Hepatocyte (in vitro differentiated cells): ENCODE measurements around the gene DSTN. TPM values are rescaled to one million over a fixed set of nuclear protein-coding genes. Genes with fewer than 3 reads are reported as not detected.

Experiments used
- DNase-seq: peaks from one replicate; pipeline ENCODE4 v3.0.0-alpha.2; 2016; ENCODE audit warnings: low spot score
- H2AFZ ChIP-seq: fragments of 200-600 bp; sonication (generic); 2 replicates; pipeline ENCODE4 v1.6.0; 2016; ENCODE audit warnings: antibody characterized with exemption, mild to moderate bottlenecking
- H3K27ac ChIP-seq: fragments of 200-600 bp; sonication (generic); 2 replicates; pipeline ENCODE4 v1.5.1; 2016; ENCODE audit warnings: mild to moderate bottlenecking
- H3K27me3 ChIP-seq: fragments of 200-600 bp; sonication (generic); 2 replicates; pipeline ENCODE4 v1.6.1; 2016
- H3K36me3 ChIP-seq: fragments of 200-600 bp; sonication (generic); replicated peaks from 2 replicates; pipeline ENCODE4 v1.5.1; 2016; ENCODE audit warnings: low read depth; ENCODE audit not compliant: insufficient read depth
- H3K4me1 ChIP-seq: fragments of 200-600 bp; sonication (generic); 2 replicates; pipeline ENCODE4 v1.5.1; 2016; ENCODE audit warnings: mild to moderate bottlenecking, moderate library complexity; ENCODE audit not compliant: insufficient read depth
- H3K4me2 ChIP-seq: fragments of 200-600 bp; sonication (generic); 2 replicates; pipeline ENCODE4 v1.6.0; 2016
- H3K4me3 ChIP-seq: fragments of 200-600 bp; sonication (generic); 2 replicates; pipeline ENCODE4 v1.5.1; 2016; ENCODE audit warnings: mild to moderate bottlenecking
- H3K79me2 ChIP-seq: fragments of 200-600 bp; sonication (generic); 2 replicates; pipeline ENCODE4 v1.6.0; 2017; ENCODE audit warnings: mild to moderate bottlenecking
- H3K9me2 ChIP-seq: fragments of 200-600 bp; sonication (generic); replicated peaks from 2 replicates; pipeline ENCODE4 v1.6.0; 2017; ENCODE audit warnings: mild to moderate bottlenecking; ENCODE audit not compliant: insufficient read depth
- H3K9me3 ChIP-seq: fragments of 200-600 bp; sonication (generic); 2 replicates; pipeline ENCODE4 v1.5.1; 2016; ENCODE audit warnings: low read depth, mild to moderate bottlenecking
- H4K20me1 ChIP-seq: fragments of 200-600 bp; sonication (generic); 2 replicates; pipeline ENCODE4 v1.6.0; 2016; ENCODE audit warnings: mild to moderate bottlenecking; ENCODE audit not compliant: insufficient read depth, poor library complexity, severe bottlenecking
- EZH2 ChIP-seq: fragments of 200-600 bp; sonication (generic); IDR thresholded peaks from 2 replicates; pipeline ENCODE4 v1.6.1; 2016; ENCODE audit warnings: antibody characterized with exemption, mild to moderate bottlenecking, borderline replicate concordance
- EZH2phosphoT487 ChIP-seq: fragments of 200-600 bp; sonication (generic); IDR thresholded peaks from one replicate; pipeline ENCODE4 v1.6.1; 2018; ENCODE audit warnings: antibody characterized with exemption, mild to moderate bottlenecking, low read depth, moderate library complexity; ENCODE audit not compliant: unreplicated experiment, severe bottlenecking
- WGBS: methylation state at CpG from one replicate; pipeline ENCODE4 v1.1.6; 2016; ENCODE audit warnings: low lambda C conversion rate; ENCODE audit errors: missing lambda C conversion rate; 5-methylcytosine and 5-hydroxymethylcytosine counted together
- polyA plus RNA-seq: library from polyadenylated mRNA; unstranded; fragments of >200 nt; fragmentation: Nextera tagmentation; extraction: Ambion mirVana; gene quantifications from 2 replicates; pipeline ENCODE4 v1.2.1, GENCODE V29; 2016
- total RNA-seq: library from RNA; depleted of rRNA; stranded (reverse); fragments of >200 nt; gene quantifications from 2 replicates; pipeline ENCODE4 v1.2.3, GENCODE V29; 2014
- TF ChIP-seq, protein P1 (sequence below): fragments of 200-600 bp; sonication (generic); IDR thresholded peaks from 2 replicates; pipeline ENCODE4 v1.5.1; 2016; ENCODE audit warnings: antibody characterized with exemption, mild to moderate bottlenecking; ENCODE audit not compliant: poor library complexity

The DSTN gene
- total and polyA plus RNA-seq, 2 experiments from 2014 or later, result 342 to 352 TPM

GRCh38 chr20:17541996-17542395 lies 27.9 kb upstream of the DSTN start:
- Histone ChIP-seq H3K79me2 (no peaks in the 10 kb centered on the region), H3K27ac (no peak overlapping the region), H3K9me3 (no peaks in the 10 kb centered on the region), H3K36me3 (no peaks in the 10 kb centered on the region), H3K9me2 (no peaks in the 10 kb centered on the region), H2AFZ (no peak overlapping the region), H3K4me2 (no peak overlapping the region), H3K4me1 (peaks cover 10% of the 10 kb centered on the region), H3K27me3 (no peaks in the 10 kb centered on the region), H4K20me1 (no peaks in the 10 kb centered on the region), H3K4me3 (no peak overlapping the region)
- no peak for DNase-seq
- WGBS, result 87% methylated on average over 5 of the region's 5 CpGs
- no peak for TF ChIP-seq EZH2phosphoT487
- TF ChIP-seq, protein P1, sequence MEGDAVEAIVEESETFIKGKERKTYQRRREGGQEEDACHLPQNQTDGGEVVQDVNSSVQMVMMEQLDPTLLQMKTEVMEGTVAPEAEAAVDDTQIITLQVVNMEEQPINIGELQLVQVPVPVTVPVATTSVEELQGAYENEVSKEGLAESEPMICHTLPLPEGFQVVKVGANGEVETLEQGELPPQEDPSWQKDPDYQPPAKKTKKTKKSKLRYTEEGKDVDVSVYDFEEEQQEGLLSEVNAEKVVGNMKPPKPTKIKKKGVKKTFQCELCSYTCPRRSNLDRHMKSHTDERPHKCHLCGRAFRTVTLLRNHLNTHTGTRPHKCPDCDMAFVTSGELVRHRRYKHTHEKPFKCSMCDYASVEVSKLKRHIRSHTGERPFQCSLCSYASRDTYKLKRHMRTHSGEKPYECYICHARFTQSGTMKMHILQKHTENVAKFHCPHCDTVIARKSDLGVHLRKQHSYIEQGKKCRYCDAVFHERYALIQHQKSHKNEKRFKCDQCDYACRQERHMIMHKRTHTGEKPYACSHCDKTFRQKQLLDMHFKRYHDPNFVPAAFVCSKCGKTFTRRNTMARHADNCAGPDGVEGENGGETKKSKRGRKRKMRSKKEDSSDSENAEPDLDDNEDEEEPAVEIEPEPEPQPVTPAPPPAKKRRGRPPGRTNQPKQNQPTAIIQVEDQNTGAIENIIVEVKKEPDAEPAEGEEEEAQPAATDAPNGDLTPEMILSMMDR, result no peak
- no peak for TF ChIP-seq EZH2

GRCh38 chr20:17542481-17542880 lies 27.4 kb upstream of the DSTN start:
- peaks cover 10% of the 10 kb centered on the region for H3K4me1 ChIP-seq
- H4K20me1 ChIP-seq, result no peaks in the 10 kb centered on the region
- no peaks in the 10 kb centered on the region for H3K36me3 ChIP-seq
- no peak overlapping the region for H2AFZ ChIP-seq
- no peaks in the 10 kb centered on the region for H3K79me2 ChIP-seq
- no peaks in the 10 kb centered on the region for H3K9me2 ChIP-seq
- H3K27me3 ChIP-seq, result no peaks in the 10 kb centered on the region
- peak overlapping the region; percentile 76 for H3K27ac ChIP-seq
- 95% methylated on average over 1 of the region's 1 CpG for WGBS
- H3K4me2 ChIP-seq, result peak overlapping the region; percentile 14
- TF ChIP-seq EZH2phosphoT487 (no peak), EZH2 (no peak)
- TF ChIP-seq, protein P1, result no peak
- no peak overlapping the region for H3K4me3 ChIP-seq
- DNase-seq, result no peak
- no peaks in the 10 kb centered on the region for H3K9me3 ChIP-seq

GRCh38 chr20:17542993-17543412 lies 26.9 kb upstream of the DSTN start:
- peak overlapping the region; percentile 14 for H3K4me2 ChIP-seq
- H3K27me3 ChIP-seq, result no peaks in the 10 kb centered on the region
- H3K9me3 ChIP-seq, result no peaks in the 10 kb centered on the region
- peaks cover 10% of the 10 kb centered on the region for H3K4me1 ChIP-seq
- H3K4me3 ChIP-seq, result no peak overlapping the region
- no peaks in the 10 kb centered on the region for H3K36me3 ChIP-seq
- no peaks in the 10 kb centered on the region for H4K20me1 ChIP-seq
- TF ChIP-seq, protein P1, result no peak
- TF ChIP-seq EZH2phosphoT487, result no peak
- TF ChIP-seq EZH2, result no peak
- no peaks in the 10 kb centered on the region for H3K79me2 ChIP-seq
- DNase-seq, result no peak
- no peak overlapping the region for H2AFZ ChIP-seq
- no peaks in the 10 kb centered on the region for H3K9me2 ChIP-seq
- 66% methylated on average over 4 of the region's 4 CpGs for WGBS
- H3K27ac ChIP-seq, result peak overlapping the region; percentile 76
